GM21447 (cell line): ENCODE measurements around the gene TSFM.
"Not testable (repeated sequence)": the region's sequence is repeated elsewhere in the genome, so short reads cannot be mapped to it uniquely, and the experiment has no call there.

Source experiments
- ATAC-seq: cut with Tn5 transposase; IDR thresholded peaks from one replicate; pipeline ENCODE4 v1.9.1; 2021; ENCODE audit not compliant: unreplicated experiment

The TSFM gene

GRCh38 chr12:57813971-57814772, 31.6 kb downstream of the TSFM start:
- ATAC-seq, result no peak

- no peak for ATAC-seq
Measured at GRCh38 chr12:57815177-57816000, 32.8 kb downstream of the TSFM start.

- ATAC-seq, result no peak
Measured at GRCh38 chr12:57816001-57816854, 33.6 kb downstream of the TSFM start.

DNA sequence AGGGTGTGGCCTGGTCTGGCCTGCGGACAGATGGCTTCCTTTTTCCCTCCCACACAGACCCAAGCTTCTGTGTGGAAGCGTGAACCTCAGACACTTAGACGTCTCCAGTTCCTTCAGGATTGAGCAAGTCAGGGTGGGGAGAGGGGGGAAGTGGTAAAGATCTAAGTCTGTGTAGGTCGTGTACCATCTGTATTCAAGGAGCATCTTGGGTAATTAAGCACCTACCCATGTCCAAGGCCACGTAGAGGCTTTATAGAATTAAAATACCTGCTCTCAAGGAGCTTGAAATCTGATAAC, 34.2 kb downstream of the TSFM start:
- no peak for ATAC-seq

DNA sequence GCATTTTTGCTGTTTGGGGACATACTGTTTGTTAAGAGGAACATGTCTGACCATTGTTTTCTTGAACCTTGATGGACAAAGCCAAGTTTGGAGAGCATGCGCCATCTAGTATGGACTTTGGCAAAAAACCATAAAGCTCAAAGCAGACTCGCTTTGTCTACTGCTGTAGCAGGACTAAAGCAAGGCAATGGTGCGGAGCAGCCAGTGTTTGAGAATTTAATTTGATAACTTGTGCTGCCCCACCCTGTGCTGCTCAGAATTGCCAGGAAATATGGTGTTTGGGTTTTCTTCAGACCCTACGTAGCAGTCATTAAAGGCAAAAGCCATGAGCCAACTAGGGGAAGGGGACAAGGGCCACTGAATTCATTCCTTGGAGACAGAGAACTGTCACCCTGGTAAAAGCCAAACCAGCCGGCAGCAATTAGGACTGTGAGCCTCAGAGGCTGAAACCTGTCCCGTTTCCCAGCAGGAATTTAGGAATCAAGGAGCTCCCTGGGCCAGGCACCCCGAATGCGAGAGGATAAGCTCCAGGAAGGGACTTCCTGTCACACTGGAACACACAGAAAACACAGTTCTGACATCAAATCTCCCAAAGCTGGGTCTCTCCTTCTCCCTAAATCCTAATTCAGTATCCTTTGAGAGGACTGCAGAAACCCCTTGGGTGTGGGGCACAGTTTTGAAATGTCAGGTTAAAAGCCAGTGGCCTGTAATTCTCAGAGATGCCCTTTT, 34.8 kb downstream of the TSFM start:
- no peak for ATAC-seq

- not testable (repeated sequence) for ATAC-seq
Measured at GRCh38 chr12:57817990-57818331, 35.4 kb downstream of the TSFM start.

DNA sequence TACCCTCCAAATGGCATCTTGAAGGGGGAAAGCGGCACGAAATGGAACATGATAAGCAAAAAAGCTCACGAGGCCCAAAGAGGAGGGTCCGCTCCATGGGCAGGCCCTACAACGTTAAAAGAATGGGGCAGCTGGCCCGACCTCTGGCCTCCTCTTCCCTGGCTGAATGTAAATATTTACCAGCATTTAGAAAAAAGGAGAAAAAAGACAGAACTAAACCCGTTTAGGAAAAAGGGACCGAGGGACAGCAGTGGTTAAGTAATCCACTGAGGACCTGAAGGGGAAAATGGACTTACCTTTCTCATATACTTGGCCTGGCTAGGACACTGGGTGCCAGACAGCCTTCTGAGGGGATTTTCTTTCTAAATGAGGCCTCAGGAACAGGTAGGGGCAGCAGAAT, 37.5 kb downstream of the TSFM start:
- not testable (repeated sequence) for ATAC-seq

GRCh38 chr12:57821015-57821414, 38.4 kb downstream of the TSFM start:
- not testable (repeated sequence) for ATAC-seq

GRCh38 chr12:57821474-57822214, 39.1 kb downstream of the TSFM start:
- no peak for ATAC-seq

DNA sequence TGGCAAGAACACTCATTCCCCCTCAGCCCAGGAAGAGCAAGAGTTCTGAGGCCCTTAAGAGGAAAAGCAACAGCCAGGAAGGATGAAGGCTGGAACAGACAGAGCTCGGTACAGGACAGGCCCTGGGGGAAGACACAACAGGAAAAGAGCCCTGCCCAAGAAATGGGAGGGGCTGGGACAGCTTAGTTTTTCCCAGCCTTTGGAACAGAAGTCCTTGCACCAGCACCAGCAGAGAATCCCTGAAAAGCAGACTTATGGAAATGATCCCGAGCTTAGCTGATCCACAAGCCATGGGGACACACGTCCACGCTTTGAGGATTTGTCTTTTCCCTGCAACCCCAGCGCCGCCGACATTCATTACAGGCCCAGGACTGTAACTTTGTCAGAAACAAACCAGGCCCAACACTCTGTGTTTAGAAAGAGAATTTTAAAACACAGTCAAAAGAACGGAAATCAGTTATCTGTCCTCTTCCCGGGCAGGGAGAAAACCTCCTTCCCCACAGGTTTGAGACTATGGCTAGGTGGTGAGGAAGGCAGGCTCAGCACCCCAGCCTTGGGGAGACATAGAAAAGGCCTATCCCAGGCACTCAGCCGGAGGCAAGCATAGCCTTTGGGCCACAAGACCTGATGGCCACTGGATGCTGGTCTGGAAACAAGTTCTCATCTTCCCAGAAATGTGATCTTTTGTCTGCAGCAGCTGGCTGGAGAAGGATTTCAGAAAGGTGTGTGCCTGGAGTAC, 40.0 kb downstream of the TSFM start:
- no peak for ATAC-seq

- ATAC-seq, result no peak
Measured at GRCh38 chr12:57823131-57823907, 40.7 kb downstream of the TSFM start.

DNA sequence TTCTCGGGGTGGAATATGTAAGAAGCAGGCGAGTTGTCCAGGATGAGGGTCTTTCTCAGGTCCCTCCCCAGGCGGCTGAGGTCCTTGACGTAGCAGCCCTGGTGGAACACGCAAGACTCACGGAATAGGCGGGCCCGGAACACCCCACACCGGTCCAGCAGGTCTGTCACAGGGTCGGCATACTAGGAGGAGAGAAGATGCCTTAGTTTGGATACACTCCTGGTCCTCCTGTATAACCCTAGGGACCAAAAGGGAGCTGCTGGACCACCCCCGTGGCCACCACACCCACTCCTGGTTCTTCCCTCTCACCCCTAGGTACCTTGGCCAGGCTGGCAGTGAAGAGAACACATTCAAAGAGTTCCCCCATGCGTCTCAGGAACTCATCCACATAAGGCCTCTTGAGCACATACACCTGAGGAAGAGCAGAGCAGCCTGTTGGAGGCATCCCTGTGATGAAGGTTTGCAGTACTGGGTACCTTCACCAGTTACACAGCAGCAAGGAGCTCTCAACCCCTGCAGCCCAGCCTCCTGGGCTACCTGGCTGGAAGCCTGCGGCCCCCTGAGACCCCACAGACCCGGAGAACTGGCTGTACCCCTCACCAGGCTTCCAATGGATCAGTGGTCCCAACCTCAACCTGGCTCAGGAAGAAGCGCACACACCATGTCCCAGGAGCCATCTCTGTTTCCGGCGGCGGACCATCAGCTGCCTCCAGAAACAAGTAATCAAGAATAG, 41.5 kb downstream of the TSFM start:
- ATAC-seq, result no peak

GRCh38 chr12:57825451-57825850, 42.9 kb downstream of the TSFM start:
- ATAC-seq, result no peak

DNA sequence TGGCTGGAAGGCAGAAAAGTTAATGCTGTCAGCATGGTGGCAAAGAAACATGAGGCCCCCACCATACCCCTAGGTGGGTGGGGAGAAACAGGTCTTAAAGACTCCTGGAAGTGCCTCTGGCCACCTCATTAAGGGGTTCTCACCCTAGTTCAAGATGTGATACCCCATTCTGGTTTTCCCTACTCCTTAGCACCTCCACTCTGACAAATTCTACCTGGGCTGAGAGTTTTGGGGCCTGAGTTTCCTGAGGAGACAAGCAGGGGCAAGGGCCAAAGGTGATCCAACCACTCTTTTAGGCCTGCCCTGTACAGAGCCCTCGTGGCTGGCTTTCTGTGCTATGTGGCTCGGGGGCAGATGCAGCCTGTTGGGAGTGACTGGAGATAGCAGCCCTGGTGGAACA, 43.8 kb downstream of the TSFM start:
- no peak for ATAC-seq

- ATAC-seq, result no peak
Measured at GRCh38 chr12:57826966-57827365, 44.4 kb downstream of the TSFM start.

DNA sequence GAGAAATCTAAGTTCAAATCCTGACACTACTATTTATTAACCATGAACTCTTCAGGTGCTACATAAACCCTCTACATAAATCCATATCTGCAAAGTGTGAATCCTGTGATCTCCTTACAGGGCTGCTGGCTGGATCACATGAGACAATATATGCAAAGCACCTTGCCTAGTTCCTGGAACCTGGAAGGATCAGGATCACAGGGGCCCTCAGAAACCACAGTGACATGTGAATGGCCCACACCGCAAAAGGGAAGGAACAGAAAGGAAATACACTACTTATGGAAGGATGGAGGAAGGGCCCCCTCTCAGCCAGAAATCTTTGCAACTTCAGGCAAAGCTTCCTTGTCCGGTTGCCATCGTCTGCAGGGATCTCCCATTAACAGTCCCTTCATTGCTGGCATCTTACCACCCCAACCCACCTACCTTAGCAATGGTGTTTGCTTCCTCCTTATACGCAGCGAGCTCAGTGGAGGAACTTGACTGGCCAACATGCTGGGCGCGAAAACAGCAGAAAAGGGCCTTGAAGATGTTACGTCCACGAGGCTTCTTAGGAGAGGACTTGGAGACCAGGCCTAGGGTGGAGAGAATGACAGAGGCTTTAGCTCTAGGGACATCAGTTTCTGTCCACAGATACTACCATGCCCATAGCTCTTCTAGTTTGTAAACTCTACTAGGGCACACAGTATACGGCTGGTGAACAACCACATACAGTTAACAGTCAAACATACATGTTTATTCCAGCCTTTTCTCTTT, 46.6 kb downstream of the TSFM start:
- ATAC-seq, result no peak

GRCh38 chr12:57830393-57830792, 47.8 kb downstream of the TSFM start:
- ATAC-seq, result no peak
